Stimulated activated CD8-positive, alpha-beta memory T cell treated with anti-CD3 and anti-CD28 coated beads, Interleukin-15, amount 100 ng/mL, for 24 hours (primary cell): Measurements from ENCODE around the gene DHFR2.
"Not testable (repeated sequence)": the region's sequence is repeated elsewhere in the genome, so short reads cannot be mapped to it uniquely, and the experiment has no call there.

ENCODE experiments used
- DNase-seq: peaks from one replicate; pipeline ENCODE4 v3.0.0-alpha.2; 2020; ENCODE audit warnings: low read depth

DHFR2 gene

DNA sequence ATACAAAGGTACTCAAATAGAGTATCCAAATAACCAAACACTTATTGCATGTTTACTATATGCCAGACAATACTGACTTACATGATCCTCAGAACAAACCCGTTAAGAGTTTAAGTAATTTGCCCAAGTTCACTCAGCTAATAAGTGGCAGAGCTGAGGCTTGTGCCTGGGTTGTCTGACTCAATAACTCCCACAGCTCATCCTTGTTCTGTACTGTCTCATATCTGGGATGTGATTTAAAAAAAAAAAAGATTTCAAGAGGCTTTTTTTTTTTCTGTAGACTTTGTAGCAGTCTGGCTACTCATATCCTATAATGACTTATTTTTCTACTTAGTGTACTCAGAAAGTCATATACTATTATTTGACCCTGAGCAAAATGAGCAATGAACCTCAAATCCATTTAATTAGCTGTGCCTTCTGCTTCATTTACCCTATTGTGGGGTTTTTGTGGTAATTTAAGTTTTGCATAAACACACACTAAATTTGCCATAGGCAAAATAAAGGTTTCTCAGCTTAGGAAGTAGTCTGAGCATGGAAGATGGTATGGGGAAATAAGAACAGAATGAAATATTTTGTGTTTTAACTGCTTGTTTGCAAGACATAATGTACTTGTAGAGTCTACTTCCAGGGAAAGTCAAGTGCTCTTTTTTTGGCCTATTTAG is 3.2 kb upstream of the DHFR2 start:
- DNase-seq = no peak

DNA sequence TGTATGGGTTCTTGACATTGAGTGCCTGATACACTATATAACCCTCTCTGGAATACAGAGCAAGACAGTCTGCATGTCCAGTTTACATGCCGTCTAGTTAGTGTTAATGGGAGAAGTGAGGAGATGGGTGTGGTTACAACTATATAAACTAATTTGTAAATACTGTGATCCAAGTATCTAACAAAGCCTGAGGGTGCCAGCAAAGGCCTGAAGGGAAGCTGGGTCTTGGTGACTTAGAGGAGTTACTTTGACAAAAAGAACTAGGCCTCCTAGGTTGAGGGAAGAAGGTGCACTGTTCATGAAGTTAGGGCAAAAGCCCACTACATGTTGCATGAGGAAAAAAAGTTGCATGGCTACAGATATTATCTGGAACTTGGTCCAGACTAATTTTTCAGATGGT is 2.4 kb upstream of the DHFR2 start:
- DNase-seq = no peak

DNA sequence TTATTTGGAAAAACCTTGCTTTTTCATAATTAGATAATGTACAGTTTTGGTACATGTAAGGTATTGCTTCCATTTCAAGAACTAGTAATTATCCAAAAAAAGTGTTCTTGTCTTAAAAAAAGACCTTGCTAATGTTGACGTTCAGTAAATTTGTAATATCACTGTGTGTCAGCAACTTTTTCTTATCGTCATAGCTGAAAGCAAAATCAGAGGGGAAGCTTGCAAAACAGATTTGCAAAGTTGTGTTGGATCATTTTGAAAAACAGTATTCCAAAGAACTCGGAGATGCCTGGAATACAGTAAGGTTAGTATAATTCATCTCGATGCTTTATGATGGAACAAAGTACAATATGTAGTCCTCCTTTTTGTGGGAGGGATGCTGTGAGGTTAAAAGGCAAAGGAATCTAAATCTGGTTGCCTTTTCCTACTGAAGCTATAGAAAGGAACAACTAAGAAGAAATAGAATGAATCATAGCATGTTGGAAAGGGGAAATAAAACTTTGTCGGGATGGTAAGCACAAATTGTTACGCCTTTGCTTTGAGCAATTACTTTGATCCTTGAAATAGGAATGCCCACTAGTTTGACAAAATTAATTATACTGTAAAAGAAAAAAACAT is 1.6 kb upstream of the DHFR2 start:
- no peak for DNase-seq

DNA sequence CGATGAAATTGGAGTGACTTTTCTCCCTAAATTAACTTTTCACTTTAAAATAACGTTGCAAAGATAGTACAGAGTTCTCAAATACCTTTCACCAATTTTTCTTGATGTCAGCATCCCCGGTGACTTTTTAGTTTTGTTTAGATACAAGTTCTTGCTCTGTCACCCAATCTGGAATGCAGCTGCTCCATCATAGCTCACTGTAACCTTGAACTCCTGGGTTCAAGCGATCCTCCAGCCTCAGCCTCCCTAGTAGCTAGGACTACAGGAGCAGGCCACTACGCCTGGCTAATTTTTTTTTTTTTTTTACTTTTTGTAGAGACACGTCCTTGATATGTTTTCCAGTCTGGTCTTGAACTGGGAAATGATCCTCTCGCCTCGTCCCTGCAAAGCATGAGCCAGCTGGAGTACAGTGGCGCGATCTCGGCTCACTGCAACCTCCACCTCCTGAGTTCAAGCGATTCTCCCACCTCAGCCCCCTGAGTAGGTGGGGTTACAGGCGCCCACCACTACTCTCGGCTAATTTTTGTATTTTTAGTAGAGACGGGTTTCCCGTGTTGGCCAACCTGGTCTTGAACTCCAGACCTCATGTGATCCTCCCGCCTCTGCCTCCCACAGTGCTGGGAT is 892 bp upstream of the DHFR2 start:
- no peak for DNase-seq

DNA sequence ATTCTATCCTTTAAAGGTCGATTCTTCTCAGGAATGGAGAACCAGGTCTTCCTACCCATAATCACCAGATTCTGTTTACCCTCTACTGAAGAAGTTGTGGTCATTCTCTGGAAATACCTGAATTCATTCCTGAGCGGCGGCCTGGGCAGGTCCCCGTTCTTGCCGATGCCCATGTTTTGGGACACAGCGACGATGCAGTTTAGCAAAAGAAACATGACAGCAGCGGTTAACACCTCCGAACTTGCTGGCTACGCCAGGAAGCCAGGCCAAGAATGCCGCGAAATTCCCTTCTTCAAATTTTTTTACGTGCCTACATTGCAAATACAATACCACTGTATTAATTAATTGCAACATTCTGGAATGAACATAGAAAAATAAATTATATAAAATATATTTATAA is 1.4 kb downstream of the DHFR2 start:
- DNase-seq = no peak

DNA sequence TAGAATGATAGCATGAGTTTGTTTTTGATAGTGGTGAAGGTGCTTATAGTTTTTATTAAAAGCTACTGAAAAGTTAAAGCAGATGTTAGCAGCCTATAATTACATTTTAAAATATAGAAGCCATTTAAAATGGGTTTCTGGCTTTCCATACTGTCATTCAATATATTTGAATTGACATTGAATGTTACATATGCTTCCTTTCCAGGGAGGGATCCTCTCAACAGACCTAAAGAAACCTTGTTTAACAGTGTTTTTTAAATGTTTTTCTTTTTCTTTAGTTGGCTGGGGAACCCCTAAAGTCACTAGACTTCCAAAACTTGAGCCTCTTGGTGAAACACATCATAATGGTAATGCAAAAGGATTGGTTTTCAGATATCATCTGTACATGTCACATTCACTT is 12.2 kb downstream of the DHFR2 start:
- DNase-seq = no peak

DNA sequence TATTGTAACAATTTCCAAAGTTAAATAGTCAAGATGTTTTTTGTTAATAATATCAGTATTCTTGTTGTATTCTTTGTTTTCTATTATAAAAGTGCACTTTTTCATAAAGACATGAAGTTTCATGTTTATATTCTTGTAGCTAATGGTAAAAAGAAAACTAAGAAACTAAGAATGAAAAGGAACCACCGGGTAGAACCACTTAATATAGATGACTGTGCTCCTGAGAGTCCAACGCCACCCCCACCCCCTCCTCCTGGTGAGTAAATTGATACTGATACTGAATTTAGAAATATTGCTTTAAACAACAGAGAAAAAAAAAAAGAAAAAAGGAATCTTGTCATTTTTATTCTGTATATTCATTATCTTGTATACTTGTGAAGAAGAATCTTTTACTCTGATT is 13.4 kb downstream of the DHFR2 start:
- no peak for DNase-seq

DNA sequence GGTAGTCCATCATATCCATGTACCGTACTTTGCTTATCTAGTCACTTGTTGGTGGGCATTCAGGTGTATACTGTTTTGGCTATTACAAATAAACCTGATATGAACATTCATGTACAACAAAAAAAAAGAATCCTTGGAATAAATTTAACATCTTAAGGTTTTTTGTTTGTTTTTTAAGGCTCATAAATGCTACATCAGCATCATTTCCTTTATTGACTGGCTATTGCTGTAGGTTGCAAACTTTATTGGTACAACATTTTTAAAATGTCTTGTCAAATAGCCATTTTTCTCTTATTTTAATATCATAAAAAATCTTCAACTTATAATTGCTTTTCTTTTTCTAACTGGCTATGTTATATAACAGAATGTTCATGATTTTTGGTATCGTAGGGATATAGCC is 16.2 kb downstream of the DHFR2 start:
- no peak for DNase-seq

DNA sequence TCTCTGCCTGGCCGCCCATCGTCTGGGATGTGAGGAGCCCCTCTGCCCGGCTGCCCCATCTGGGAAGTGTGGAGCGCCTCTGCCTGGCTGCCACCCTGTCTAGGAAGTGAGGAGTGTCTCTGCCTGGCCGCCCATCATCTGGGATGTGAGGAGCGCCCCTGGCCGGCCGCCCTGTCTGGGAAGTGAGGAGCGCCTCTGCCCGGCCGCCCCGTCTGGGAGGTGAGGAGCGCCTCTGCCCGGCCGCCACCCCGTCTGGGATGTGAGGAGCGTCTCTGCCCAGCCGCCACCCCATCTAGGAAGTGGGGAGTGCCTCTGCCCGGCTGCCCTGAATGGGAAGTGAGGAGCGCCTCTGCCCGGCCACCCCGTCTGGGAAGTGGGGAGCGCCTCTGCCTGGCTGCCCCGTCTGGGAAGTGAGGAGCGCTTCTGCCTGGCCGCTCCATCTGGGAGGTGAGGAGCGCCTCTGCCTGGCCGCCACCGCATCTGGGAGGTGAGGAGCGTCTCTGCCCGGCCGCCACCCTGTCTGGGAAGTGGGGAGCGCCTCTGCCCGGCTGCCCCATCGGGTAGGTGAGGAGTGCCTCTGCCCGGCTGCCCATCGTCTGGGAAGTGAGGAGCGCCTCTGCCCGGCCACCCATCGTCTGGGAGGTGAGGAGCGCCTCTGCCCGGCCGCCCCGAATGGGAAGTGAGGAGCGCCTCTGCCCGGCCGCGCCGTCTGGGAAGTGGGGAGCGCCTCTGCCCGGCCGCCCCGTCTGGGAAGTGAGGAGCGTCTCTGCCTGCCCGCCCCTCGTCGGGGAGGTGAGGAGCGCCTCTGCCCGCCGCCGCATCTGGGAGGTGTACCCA is 18.4 kb downstream of the DHFR2 start:
- DNase-seq = not testable (repeated sequence)

DNA sequence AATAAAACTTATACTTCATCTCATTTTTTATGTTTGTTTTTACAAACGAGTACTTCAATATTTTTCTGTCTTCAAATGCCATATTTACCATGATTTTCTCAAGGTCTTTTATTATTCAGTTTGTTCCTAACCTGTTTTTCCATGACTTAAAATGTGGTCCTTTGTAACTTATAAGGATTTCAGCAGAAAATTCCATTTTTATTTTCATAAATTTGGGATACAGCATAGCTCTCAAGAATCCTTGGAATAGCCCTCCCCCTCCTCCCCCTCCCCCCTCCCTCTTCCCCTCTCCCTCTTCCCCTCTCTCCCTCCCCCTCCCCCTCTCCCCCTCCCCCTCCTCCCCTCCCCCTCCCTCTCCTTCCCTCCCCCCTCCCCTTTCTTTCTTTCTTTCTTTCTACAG is 19.4 kb downstream of the DHFR2 start:
- DNase-seq = no peak

DNA sequence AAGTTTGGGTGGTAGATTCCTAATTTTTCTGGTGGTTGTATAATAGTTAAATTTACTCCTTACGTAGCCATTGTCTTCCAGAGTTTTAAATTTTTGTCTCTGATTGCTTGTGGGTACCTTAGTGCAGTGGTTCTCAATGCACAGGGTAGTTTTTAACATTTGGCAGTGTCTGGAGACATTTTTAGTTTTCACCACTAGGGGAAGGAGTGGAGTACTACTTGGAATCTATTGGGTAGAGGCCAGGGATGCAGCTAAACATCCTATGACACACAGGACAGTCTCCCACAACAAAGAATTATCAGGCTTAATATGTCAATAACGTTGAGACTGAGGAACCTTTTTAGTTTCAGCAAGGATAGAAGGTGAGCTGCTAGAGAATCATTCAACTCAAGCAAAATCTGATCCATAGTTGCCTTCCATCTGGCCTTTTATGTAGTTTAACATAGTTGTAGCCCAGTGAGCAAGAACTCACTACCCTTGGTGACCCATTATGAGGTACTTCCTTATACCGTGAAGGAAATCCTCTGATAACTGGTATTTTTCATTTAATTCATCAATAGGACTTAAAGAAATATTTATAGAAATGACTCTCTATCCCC is 25.7 kb downstream of the DHFR2 start:
- DNase-seq = no peak

DNA sequence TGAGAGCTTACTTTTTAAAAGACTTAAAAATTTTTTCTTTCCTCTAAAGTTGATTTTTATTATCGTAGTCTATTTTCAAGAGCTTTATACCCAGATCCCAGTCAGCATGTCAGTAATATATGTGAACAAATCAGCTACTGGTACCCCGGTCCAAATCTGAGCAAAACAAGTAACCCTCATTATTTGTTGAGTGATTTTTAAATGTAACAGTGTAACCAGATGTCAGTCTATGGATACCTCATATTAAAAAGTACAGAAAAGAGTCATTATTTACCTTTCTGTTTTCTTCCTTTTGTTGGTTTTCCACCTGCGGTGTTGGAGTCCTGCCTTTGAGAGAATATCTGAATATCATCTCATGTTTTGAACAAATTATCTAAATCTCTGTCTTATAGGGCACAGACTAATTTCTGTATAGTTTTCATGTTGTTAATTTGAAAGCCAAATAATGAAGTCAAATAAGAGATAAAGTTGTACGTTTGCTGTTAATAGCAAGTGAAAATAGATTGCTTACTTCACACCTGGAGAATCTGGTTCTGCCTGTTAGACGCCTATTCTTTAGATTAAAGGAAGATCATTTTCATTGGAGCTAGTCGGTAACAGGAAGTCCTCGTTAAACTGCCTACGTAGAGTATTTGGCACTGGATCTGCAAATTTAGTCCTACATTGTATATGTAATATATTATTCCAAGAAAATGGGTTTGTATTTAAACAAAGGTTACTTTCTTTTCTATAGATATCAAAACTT is 34.5 kb downstream of the DHFR2 start, which contains the start of gene STX19:
TSS of gene STX19 (minus strand) at position 505 of the 745 bp plus-strand sequence. CDS start 13,328 bp downstream, outside the sequence.
- no peak for DNase-seq

DNA sequence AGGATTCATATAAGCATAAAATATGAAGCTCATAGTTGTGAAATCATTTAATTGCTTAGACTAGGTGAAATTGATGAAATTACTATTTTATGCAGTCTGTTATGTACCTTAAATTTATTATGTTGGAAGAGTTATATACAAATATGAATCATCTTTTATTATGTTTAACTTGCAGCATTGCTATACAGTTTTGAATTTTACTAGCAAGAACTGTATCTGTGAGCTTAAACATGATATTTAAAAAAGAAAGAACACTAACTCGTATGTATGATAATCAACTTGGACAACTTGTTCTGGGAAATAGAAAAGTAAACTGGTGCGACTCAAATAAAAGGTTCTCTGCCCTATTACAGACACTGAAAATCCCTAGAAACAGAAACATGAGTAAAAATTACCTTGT is 36.1 kb downstream of the DHFR2 start:
- no peak for DNase-seq

DNA sequence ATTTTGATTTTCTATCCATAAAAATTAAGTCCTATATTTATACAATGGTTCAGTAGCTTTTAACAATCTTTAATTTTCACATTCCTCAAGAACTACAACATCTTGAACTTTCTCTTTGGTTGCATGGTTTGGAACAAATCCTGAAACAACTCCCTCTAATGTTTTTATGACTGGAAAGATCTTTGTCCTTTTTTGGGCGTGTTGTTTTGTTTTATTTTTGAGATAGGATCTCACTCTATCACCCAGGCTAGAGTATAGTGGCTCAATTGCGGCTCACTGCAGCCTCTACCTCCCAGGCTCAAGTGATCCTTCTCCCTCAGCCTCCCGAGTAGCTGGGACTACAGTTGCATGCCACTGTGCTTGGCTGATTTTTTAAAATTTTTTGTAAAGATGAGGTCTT is 38.3 kb downstream of the DHFR2 start:
- no peak for DNase-seq

DNA sequence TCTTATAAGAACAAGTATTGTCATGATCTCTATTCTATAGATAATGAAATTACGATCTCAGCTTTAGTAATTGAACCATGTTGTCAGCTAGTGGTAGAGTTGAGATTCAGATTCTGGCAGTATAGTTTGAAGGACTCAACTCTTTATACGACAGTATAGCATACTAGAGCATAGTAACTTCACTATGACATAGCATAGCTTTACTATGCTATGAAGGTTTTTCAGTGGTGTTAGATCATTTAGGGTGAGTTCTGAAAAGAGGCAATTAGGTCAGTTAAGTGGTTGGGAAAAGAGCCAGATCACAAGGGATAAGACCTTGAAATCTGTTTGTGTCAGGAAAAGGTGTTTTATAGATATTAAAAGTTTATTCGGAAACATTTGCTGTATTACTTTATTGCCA is 42.4 kb downstream of the DHFR2 start:
- no peak for DNase-seq

DNA sequence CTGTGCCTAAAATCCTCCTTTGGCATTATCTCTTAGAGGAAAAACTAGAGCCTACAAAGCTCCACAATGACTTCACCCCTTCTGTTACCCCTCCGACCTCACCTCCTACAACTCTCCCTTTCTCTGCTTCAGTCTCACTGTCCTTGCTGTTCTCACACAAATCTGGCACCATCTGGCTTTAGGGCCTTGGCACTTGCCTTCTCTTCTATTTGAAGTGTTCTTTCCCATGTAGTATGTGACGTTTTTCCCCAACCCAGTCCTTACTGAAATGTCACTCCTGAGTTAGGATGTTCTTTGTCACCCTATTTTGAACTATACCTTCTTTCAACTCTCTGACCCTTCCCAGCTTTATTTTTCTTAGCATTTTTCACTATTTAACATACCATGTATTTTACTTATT is 43.1 kb downstream of the DHFR2 start:
- DNase-seq = no peak

DNA sequence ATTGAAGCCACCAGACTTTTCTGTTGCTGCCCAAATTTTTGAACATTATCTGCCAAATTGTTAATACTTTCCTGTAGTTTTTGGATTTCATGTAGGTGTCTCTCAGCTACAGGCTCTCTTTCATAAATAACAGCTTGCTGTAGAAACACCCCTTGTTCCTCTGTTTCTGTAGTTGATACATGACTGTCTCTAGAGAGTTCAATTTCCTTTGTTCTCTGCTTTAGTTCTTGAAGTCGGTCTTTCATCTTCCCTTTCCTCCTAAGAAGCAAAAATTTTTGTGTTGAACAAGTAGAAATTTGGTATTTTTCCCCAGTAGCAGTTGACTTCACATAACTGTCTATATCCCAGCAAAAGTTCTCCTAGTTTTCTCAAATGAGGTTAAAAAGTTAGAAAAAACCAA is 47.7 kb downstream of the DHFR2 start:
- DNase-seq = no peak

DNA sequence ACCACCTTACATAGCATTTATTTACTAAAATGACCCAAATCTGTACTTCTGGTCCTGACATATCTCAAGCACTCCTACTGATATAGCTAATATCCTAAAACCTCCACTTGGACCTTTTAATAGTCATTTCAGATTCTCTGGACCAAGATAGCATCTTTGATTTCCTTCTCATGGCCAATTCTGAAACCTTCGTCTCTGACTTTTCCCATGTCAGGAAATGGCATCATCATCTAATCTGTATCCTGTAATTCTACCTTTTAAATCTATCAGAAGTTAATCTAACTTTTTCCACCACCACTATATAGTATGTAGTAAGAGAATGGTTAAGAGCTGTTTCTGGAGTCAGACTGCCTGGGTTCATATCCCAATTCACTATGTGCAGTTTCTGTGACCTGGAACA is 50.5 kb downstream of the DHFR2 start:
- DNase-seq = no peak

DNA sequence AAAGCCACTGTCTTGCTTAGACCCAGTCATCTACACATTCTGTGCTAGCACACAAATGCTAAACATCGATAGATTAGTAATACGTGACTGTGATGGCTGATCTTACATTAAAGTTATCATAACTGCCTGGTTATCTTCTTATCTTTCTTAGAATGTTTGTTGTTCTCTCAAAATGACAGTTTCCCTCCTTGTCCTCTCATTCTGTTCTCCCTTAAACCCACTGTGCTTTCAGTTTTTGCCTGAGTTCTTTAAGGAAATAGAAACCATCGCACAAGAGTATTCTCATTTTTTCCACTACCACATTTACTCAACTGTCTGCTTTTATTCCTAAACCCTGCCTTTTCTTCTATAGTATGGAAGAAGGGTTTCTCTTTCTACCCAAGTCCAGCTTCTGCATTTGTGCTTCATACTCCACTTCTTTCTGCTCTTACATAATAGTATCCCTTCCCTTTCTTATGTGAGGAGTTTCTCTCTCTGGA is 51.4 kb downstream of the DHFR2 start:
- DNase-seq = no peak

DNA sequence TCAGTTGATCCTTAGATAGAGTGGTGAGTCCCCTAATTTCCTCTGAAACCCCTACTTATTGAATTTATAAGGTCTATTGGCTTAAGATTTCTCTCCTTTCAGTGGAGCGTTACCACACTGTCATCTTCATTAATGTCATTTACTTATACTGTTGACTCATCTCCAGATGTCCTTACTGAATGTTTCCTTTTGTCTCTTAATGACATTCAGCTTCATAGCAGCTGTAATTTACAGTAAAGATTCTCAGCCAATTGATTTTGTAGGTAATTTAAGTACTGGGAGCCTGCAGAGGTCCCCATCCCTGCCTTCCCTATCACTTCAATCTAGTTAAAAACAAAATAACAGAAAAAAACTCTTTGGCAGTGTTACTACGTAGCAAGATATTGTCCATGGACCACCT is 53.1 kb downstream of the DHFR2 start:
- DNase-seq = no peak

DNA sequence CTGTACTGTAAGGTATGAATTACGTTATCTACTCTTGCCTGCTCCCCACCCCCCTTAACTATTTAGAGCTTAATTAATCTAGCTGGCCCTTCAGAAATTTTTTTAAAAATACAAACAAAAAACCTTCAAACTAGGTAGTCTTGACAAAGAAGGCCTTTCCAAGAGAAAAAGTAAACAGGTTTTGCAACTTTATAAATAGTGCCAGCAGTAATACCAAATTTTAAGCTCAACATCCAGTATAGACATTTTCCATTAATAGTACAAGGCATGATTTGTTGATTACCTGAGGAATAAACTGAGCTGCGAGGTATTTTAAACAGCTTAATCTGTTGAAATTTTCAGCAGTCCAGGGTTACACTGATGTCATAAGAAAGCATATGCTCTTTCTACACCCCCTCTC is 54.5 kb downstream of the DHFR2 start:
- no peak for DNase-seq
